GM19043 (cell line): ENCODE data around the gene OR9A4.

ENCODE experiments used
- ATAC-seq: cut with Tn5 transposase; IDR thresholded peaks from one replicate; pipeline ENCODE4 v1.9.1; 2021; ENCODE audit warnings: low read depth; ENCODE audit not compliant: unreplicated experiment

The OR9A4 gene

DNA sequence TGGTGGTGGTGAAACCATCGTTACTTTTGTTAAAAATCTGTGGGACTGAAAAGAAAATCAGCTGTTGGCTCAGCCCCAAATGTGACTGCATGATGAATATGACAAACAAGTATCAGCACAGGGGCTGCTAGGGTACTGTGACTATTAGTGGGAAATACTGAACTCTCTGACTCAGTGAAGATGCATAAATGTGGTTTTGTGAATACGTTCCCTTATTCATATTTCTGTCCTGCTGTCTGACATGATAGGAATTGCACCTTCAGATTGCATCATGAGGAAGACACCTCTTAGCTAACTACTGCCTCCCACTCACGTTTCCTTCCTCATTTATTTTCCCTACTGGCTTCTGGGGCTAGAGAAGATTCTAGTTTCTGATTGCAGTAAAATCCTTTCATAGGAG lies 29.2 kb downstream of the OR9A4 start:
- ATAC-seq = no peak

DNA sequence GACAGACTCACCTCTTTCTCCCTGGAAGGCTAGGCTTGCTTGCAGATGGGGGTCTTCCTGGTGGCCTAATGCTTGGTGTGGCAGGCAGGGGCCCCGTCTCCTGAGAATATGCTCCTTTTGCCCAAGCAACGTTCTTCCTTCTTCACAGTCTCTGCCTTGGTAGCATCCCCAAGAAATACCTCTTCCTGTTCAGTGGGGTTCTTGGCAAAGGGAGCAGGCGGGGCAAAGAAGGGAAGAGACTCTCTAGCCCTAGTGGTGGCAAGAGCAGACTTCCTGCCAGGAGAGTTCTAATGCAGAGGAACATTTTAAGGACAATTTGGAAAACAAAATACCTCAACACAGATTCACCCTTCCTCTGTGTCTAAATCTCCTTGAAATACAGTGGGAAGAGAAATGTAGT lies 30.6 kb downstream of the OR9A4 start, which contains the start of gene CLEC5A:
Gene CLEC5A, minus strand, starts transcription at position 179 of the 400 bp plus-strand sequence. CDS start 682 bp downstream, outside the sequence.
- ATAC-seq = no peak

DNA sequence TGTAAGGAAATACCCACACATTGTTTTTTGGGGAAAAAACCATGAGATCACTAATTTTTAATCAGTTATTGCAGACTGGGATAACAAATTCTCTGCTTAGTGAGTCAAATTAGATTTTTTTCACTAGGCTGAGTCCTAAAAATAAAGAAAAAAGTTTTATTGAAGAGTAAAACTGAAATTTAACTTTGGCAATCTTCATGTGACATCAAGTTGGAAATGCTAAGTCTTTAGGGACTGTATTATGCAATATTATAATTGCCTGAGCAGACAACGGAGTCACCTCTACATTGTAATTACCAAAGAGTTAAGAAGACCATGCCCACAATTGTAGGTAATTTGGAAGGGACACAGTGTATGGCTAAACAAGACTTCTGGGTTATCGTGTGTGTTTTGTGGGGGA lies 32.8 kb downstream of the OR9A4 start:
- no peak for ATAC-seq

DNA sequence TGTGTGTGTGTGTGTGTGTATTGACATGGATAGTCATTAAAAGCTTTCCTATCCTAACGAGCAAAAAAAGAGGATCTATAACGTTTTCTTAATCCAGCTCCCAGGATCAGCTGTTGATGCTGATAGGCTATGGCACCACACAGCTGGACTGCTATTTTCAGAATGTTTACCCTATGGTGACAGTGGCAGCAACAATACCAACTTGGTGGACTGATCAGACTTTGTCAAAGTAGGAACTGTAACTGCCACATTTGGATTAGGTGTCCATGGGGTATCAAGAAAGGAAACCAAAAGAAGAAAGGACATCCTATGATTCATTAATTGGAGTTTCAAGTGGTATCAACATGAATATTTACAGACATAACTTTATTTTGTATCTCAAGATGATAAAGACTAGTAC lies 33.3 kb downstream of the OR9A4 start:
- ATAC-seq = no peak

DNA sequence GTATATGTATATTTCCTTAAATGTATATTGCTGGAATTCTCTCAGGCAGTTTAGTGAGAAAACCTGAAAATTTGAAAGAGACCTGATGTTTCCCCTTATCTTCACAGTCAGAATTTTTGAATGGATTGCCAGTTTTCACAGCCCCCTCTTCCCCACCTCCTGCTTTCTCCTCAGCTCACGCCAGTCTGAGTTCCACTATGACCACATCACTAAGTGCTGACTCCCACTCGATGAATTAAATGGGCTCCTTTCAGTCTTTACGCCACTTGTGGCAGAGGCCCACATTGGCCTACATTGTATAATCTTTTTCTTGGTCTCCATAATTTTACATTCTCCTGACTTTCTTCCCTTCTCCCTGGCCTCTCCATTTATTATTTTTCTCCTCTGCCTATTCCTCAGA lies 33.7 kb downstream of the OR9A4 start:
- ATAC-seq = no peak

DNA sequence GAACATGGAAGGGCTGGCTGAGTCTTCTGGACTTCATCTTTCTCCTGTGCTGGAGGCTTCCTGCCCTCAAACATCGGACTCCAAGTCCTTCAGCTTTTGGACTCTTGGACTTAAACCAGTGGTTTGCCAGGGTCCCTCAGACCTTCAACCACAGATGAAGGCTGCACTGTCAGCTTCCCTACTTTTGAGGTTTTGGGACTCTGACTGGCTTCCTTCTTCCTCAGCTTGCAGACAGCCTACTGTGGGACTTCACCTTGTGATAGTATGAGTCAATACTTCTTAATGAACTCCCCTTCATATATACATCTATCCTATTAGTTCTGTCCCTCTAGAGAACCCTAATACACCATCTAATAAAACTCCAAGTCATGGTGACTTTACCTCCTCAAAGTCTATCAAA lies 34.6 kb downstream of the OR9A4 start:
- no peak for ATAC-seq

DNA sequence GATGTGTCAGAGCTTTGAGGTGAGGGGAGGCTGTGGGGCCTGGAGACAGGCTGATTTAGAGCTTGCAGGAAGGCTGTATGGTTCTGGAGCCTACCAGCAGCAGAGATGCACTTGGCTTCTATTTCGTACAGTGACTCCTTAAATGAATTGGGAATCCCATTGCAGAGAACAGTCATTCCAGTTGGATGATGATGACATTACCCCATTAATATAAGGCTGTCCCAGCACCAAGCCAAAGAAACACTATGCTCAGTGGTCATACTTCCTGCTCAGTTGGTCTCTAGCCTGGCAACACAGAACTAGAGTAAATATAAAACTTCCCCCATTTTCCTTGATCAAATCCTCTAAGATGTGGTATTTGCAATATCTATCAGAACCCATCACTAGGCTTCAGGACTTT lies 36.3 kb downstream of the OR9A4 start:
- no peak for ATAC-seq

DNA sequence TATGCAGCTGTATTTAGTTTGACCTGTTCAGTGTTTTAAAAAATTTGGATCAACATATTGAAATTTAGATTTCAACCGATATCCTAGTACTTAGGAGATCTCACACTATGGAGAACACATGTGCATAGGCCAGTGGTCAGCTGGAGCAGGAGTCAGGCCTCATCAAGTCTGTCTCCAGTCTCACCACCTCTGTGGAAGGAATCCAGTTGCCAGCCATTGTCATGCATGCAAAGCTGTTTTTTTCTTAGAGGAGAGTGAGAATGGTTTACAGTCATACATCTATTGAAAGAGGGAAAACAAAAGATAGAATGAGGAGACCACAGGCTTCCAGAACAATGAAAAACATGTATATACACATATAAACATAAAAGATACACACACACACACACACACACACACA lies 38.1 kb downstream of the OR9A4 start:
- ATAC-seq = no peak

DNA sequence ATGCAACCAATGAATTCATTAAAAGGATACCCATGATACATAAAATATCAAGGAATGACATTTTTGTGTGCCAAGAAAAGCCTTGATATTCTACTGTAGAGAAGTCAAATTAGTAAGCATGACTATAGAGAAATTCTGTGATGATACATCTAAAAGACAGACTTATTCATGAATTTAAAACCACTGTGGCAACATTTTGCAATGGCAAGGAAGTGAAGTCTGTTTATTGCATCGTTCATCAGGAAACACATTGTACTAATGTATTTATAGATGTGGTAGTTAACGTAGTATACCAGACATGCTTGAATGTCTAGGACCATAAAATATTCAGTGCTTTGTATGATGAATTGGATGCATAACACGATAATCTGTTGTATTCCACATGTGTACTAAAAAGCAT lies 39.9 kb downstream of the OR9A4 start:
- no peak for ATAC-seq

DNA sequence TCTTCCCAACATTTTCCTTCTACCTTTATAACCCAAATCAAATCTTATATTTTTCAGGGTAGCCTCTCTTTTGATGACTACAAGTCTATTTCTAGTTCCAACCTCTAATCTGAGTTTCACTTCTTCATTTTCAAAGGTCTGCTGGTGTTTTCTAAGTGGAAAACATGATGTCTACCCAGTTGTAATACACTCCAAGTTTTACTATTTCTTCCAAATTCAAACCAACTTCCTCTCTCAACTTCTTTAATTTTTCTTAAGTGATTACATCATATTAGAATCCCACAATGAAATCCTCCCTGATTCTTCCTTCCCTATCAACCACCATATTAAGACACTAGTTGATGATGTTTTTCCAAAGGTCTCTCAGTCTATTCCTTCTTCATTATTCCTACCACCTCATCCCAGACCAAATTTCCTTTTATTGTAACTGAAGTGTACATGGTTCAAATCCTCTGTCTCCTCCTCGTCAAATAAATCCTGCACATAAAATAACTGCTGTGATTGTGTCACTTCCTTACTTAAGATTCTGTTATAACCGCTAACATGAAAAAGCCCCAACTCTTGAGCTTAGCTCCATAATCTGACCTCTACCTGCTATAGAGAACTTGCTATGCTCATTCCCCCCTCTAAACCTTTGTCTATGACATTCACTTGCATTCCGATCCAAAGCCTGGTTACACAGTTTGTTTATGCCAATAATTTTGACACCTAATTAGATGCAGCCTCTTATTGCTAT lies 44.7 kb downstream of the OR9A4 start:
- no peak for ATAC-seq
